GM23338 (cell line): Measurements from ENCODE around the gene GALNT5. TPM values are rescaled to one million over a fixed set of nuclear protein-coding genes. Genes with fewer than 3 reads are reported as not detected.

Experiments
- ATAC-seq: fragments of 200-7000 bp; cut with Tn5 transposase; 3 replicates; pipeline ENCODE4 v1.9.1; 2020
- DNase-seq: peaks from one replicate; pipeline ENCODE4 v3.0.0-alpha.2; 2015; ENCODE audit warnings: low spot score
- H2AFZ ChIP-seq: fragments of 200-600 bp; sonication (generic); 2 replicates; pipeline ENCODE4 v1.8.0; 2016; ENCODE audit warnings: antibody characterized with exemption, mild to moderate bottlenecking, moderate library complexity
- H3F3A ChIP-seq: fragments of 200-600 bp; sonication (generic); replicated peaks from 2 replicates; pipeline ENCODE4 v1.8.0; 2017; ENCODE audit warnings: antibody characterized with exemption, mixed run types, low read depth
- H3K27ac ChIP-seq: fragments of 200-600 bp; sonication (generic); 2 replicates; pipeline ENCODE4 v1.6.1; 2016; ENCODE audit warnings: low read depth
- H3K27me3 ChIP-seq: fragments of 200-600 bp; sonication (generic); 2 replicates; pipeline ENCODE4 v1.8.0; 2016; ENCODE audit warnings: mild to moderate bottlenecking, mixed run types, moderate library complexity; ENCODE audit not compliant: insufficient read depth
- H3K36me3 ChIP-seq: fragments of 200-600 bp; sonication (generic); 2 replicates; pipeline ENCODE4 v1.8.0; 2016; ENCODE audit warnings: mild to moderate bottlenecking; ENCODE audit not compliant: insufficient read depth
- H3K4me1 ChIP-seq: fragments of 200-600 bp; sonication (generic); 2 replicates; pipeline ENCODE4 v1.8.0; 2016; ENCODE audit warnings: mild to moderate bottlenecking, moderate library complexity; ENCODE audit not compliant: insufficient read depth
- H3K4me2 ChIP-seq: fragments of 200-600 bp; sonication (generic); 2 replicates; pipeline ENCODE4 v1.7.1; 2017; ENCODE audit warnings: mixed run types
- H3K4me3 ChIP-seq: fragments of 200-600 bp; sonication (generic); 2 replicates; pipeline ENCODE4 v1.6.1; 2016; ENCODE audit warnings: mixed run types
- H3K79me2 ChIP-seq: fragments of 200-600 bp; sonication (generic); replicated peaks from 2 replicates; pipeline ENCODE4 v1.8.0; 2017; ENCODE audit warnings: mild to moderate bottlenecking; ENCODE audit not compliant: insufficient read depth
- H3K9me2 ChIP-seq: fragments of 200-600 bp; sonication (generic); 2 replicates; pipeline ENCODE4 v1.8.0; 2017; ENCODE audit not compliant: insufficient read depth
- H4K20me1 ChIP-seq: fragments of 200-600 bp; sonication (generic); replicated peaks from 2 replicates; pipeline ENCODE4 v1.8.0; 2017; ENCODE audit warnings: mild to moderate bottlenecking; ENCODE audit not compliant: insufficient read depth
- H3K27ac Mint-ChIP-seq: 2 replicates; pipeline ENCODE4 v1.8.0; 2020; ENCODE audit warnings: inconsistent platforms, mild to moderate bottlenecking, moderate library complexity, mixed read lengths
- H3K27me3 Mint-ChIP-seq: 3 replicates; pipeline ENCODE4 v1.8.0; 2022; ENCODE audit warnings: low read depth, mild to moderate bottlenecking, moderate library complexity, mixed read lengths, inconsistent platforms; ENCODE audit not compliant: insufficient read depth, poor library complexity
- H3K36me3 Mint-ChIP-seq: 3 replicates; pipeline ENCODE4 v1.8.0; 2021; ENCODE audit warnings: low read depth, mild to moderate bottlenecking, inconsistent platforms, moderate library complexity, mixed read lengths
- H3K4me1 Mint-ChIP-seq: 3 replicates; pipeline ENCODE4 v1.8.0; 2020; ENCODE audit warnings: mild to moderate bottlenecking, inconsistent platforms, mixed read lengths
- H3K4me3 Mint-ChIP-seq: 3 replicates; pipeline ENCODE4 v1.8.0; 2021; ENCODE audit warnings: moderate library complexity, mild to moderate bottlenecking, inconsistent platforms, mixed read lengths
- H3K9me3 Mint-ChIP-seq: 3 replicates; pipeline ENCODE4 v1.8.0; 2020; ENCODE audit warnings: moderate library complexity, mild to moderate bottlenecking, inconsistent platforms, mixed read lengths
- CREB1 ChIP-seq: fragments of 250-450 bp; sonication (Bioruptor Pico); IDR thresholded peaks from 2 replicates; pipeline ENCODE4 v1.5.0; 2020; ENCODE audit warnings: low read depth, mild to moderate bottlenecking, moderate library complexity
- EZH2 ChIP-seq: fragments of 200-600 bp; sonication (generic); IDR thresholded peaks from one replicate; pipeline ENCODE4 v1.8.0; 2017; ENCODE audit warnings: antibody characterized with exemption, mild to moderate bottlenecking, low read depth; ENCODE audit not compliant: unreplicated experiment
- EZH2phosphoT487 ChIP-seq: fragments of 200-600 bp; sonication (generic); IDR thresholded peaks from one replicate; pipeline ENCODE4 v1.8.1; 2018; ENCODE audit warnings: antibody characterized with exemption; ENCODE audit not compliant: unreplicated experiment
- JUNB ChIP-seq: IDR thresholded peaks from one replicate; pipeline ENCODE4 v1.6.1; 2016; ENCODE audit warnings: antibody characterized with exemption; ENCODE audit not compliant: unreplicated experiment
- NANOG ChIP-seq: IDR thresholded peaks from 2 replicates; pipeline ENCODE4 v1.6.1; 2016; ENCODE audit warnings: antibody characterized with exemption, borderline replicate concordance
- POLR2AphosphoS5 ChIP-seq: IDR thresholded peaks from 2 replicates; pipeline ENCODE4 v1.6.1; 2016; ENCODE audit warnings: antibody characterized with exemption, low read depth
- STAT1 ChIP-seq: IDR thresholded peaks from one replicate; pipeline ENCODE4 v1.6.1; 2016; ENCODE audit warnings: antibody characterized with exemption; ENCODE audit not compliant: unreplicated experiment
- ZNF114 ChIP-seq: fragments of 250-450 bp; sonication (Bioruptor Pico); IDR thresholded peaks from 2 replicates; pipeline ENCODE4 v1.5.0; 2020; ENCODE audit warnings: mild to moderate bottlenecking, moderate library complexity
- ZNF331 ChIP-seq: fragments of 250-450 bp; sonication (Bioruptor Pico); IDR thresholded peaks from 2 replicates; pipeline ENCODE4 v1.5.0; 2020; ENCODE audit warnings: low read depth, mild to moderate bottlenecking, moderate library complexity
- polyA plus RNA-seq: library from polyadenylated mRNA; unstranded; fragments of >200 nt; fragmentation: Nextera tagmentation; extraction: Ambion mirVana; gene quantifications from 2 replicates; pipeline ENCODE4 v1.2.1, GENCODE V29; 2016
- total RNA-seq: library from RNA; depleted of rRNA; stranded (reverse); fragments of >200 nt; shearing (Covaris generic); gene quantifications from 2 replicates; pipeline ENCODE4 v1.2.3, GENCODE V29; 2014
- TF ChIP-seq, protein P1 (sequence below), 2 experiments: fragments of 200-600 bp in 1 of 2; sonication (generic) in 1 of 2; conservative IDR thresholded peaks; 2 replicates each; pipeline versions ENCODE4 v1.5.1 to v1.6.1; 2016 to 2017; ENCODE audit warnings: antibody characterized with exemption in 2 of 2, low read depth in 2 of 2, mild to moderate bottlenecking in 2 of 2, moderate library complexity in 1 of 2
- TF ChIP-seq, protein P2 (sequence below): IDR thresholded peaks from 2 replicates; pipeline ENCODE4 v1.6.1; 2016; ENCODE audit warnings: antibody characterized with exemption
- TF ChIP-seq, protein P3 (sequence below): IDR thresholded peaks from one replicate; pipeline ENCODE4 v1.6.1; 2018; ENCODE audit warnings: antibody characterized with exemption; ENCODE audit not compliant: unreplicated experiment

The GALNT5 gene
- total and polyA plus RNA-seq, 2 experiments from 2014 or later, result 0.05 to 0.14 TPM

- Histone ChIP-seq H3K4me3 (no peak overlapping the region), H3K27me3 (no peaks in the 10 kb centered on the region), H3K4me1 (no peaks in the 10 kb centered on the region), H2AFZ (no peak overlapping the region), H3K27ac (no peak overlapping the region), H3K4me2 (no peak overlapping the region), H3F3A (no peaks in the 10 kb centered on the region), H4K20me1 (no peaks in the 10 kb centered on the region), H3K9me2 (peaks cover 4% of the 10 kb centered on the region; the same call in 1 of the 2 replicates), H3K36me3 (no peaks in the 10 kb centered on the region), H3K79me2 (no peaks in the 10 kb centered on the region)
- H3K27me3 Mint-ChIP-seq, result peaks cover 5% of the 10 kb centered on the region
- DNase-seq (no peak), ATAC-seq (no peak)
- TF ChIP-seq, protein P1, sequence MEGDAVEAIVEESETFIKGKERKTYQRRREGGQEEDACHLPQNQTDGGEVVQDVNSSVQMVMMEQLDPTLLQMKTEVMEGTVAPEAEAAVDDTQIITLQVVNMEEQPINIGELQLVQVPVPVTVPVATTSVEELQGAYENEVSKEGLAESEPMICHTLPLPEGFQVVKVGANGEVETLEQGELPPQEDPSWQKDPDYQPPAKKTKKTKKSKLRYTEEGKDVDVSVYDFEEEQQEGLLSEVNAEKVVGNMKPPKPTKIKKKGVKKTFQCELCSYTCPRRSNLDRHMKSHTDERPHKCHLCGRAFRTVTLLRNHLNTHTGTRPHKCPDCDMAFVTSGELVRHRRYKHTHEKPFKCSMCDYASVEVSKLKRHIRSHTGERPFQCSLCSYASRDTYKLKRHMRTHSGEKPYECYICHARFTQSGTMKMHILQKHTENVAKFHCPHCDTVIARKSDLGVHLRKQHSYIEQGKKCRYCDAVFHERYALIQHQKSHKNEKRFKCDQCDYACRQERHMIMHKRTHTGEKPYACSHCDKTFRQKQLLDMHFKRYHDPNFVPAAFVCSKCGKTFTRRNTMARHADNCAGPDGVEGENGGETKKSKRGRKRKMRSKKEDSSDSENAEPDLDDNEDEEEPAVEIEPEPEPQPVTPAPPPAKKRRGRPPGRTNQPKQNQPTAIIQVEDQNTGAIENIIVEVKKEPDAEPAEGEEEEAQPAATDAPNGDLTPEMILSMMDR (conservative IDR thresholded peaks at IDR 0.05; ENCODE audit: low read depth in 2 of 2), result no peak
- no peak for TF ChIP-seq NANOG
- TF ChIP-seq, protein P2, sequence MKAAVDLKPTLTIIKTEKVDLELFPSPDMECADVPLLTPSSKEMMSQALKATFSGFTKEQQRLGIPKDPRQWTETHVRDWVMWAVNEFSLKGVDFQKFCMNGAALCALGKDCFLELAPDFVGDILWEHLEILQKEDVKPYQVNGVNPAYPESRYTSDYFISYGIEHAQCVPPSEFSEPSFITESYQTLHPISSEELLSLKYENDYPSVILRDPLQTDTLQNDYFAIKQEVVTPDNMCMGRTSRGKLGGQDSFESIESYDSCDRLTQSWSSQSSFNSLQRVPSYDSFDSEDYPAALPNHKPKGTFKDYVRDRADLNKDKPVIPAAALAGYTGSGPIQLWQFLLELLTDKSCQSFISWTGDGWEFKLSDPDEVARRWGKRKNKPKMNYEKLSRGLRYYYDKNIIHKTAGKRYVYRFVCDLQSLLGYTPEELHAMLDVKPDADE, result no peak
- no peak for TF ChIP-seq CREB1 (CRISPR knock-in tag)
- TF ChIP-seq EZH2, result no peak
- H3K9me3 Mint-ChIP-seq, result peaks cover 28% of the 10 kb centered on the region
- no peaks in the 10 kb centered on the region for H3K4me1 Mint-ChIP-seq
- peaks cover 19% of the 10 kb centered on the region for H3K36me3 Mint-ChIP-seq
- no peak overlapping the region for H3K27ac Mint-ChIP-seq
- H3K4me3 Mint-ChIP-seq, result no peak overlapping the region
These were observed 105.1 kb downstream of the GALNT5 start for GRCh38 chr2:157362627-157363026.

DNA sequence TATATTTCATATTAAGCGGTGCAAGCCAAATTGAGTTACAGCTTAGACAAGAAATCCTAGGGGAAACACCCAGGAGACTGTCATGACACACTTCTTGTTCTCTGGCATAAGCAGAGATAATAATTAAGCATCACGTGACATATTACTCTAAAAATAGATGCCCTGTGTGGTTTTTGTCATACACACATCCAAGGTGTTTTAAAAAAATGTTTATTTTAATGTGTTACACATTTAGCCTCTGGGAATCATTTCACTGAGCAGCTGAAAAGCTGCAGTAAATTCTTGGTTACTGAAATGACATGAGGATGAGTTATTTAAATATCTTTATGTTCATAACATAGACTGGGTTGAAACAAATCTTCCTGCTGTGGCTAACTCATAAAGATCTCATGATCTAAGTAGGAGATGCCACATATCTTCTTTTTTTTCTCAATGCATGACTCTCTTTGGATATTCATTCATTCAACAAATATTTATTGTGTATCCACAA, 106.2 kb downstream of the GALNT5 start:
- Mint-ChIP-seq H3K36me3 (peaks cover 23% of the 10 kb centered on the region), H3K4me3 (no peak overlapping the region), H3K27ac (no peak overlapping the region), H3K27me3 (peaks cover 5% of the 10 kb centered on the region), H3K9me3 (peaks cover 31% of the 10 kb centered on the region), H3K4me1 (peaks cover 4% of the 10 kb centered on the region; the same call in 2 of the 3 replicates)
- DNase-seq, result no peak
- Histone ChIP-seq H2AFZ (no peak overlapping the region), H4K20me1 (no peaks in the 10 kb centered on the region), H3K79me2 (no peaks in the 10 kb centered on the region), H3K4me1 (0 out of 2 replicates have a peak, but pooled peaks cover 3% of the 10 kb centered on the region), H3K4me2 (no peak overlapping the region), H3F3A (no peaks in the 10 kb centered on the region), H3K36me3 (no peaks in the 10 kb centered on the region), H3K27me3 (no peaks in the 10 kb centered on the region), H3K4me3 (no peak overlapping the region), H3K27ac (no peak overlapping the region), H3K9me2 (peaks cover 4% of the 10 kb centered on the region; the same call in 1 of the 2 replicates)
- no peak for ATAC-seq
- no peak for TF ChIP-seq NANOG
- no peak for TF ChIP-seq EZH2phosphoT487
- no peak for TF ChIP-seq POLR2AphosphoS5
- TF ChIP-seq STAT1, result no peak
- TF ChIP-seq ZNF114 (CRISPR knock-in tag), result no peak
- TF ChIP-seq, protein P3, sequence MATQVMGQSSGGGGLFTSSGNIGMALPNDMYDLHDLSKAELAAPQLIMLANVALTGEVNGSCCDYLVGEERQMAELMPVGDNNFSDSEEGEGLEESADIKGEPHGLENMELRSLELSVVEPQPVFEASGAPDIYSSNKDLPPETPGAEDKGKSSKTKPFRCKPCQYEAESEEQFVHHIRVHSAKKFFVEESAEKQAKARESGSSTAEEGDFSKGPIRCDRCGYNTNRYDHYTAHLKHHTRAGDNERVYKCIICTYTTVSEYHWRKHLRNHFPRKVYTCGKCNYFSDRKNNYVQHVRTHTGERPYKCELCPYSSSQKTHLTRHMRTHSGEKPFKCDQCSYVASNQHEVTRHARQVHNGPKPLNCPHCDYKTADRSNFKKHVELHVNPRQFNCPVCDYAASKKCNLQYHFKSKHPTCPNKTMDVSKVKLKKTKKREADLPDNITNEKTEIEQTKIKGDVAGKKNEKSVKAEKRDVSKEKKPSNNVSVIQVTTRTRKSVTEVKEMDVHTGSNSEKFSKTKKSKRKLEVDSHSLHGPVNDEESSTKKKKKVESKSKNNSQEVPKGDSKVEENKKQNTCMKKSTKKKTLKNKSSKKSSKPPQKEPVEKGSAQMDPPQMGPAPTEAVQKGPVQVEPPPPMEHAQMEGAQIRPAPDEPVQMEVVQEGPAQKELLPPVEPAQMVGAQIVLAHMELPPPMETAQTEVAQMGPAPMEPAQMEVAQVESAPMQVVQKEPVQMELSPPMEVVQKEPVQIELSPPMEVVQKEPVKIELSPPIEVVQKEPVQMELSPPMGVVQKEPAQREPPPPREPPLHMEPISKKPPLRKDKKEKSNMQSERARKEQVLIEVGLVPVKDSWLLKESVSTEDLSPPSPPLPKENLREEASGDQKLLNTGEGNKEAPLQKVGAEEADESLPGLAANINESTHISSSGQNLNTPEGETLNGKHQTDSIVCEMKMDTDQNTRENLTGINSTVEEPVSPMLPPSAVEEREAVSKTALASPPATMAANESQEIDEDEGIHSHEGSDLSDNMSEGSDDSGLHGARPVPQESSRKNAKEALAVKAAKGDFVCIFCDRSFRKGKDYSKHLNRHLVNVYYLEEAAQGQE, result no peak
- no peak for TF ChIP-seq ZNF331 (CRISPR knock-in tag)
- TF ChIP-seq, protein P2, result no peak
- no peak for TF ChIP-seq EZH2
- TF ChIP-seq JUNB, result no peak
